ENCODE measurements around the gene MAPT.
"Not testable (repeated sequence)": the region's sequence is repeated elsewhere in the genome, so short reads cannot be mapped to it uniquely, and the experiment has no call there.

MAPT gene

GRCh38 chr17:45954914-45955313 lies 60.6 kb downstream of the MAPT start:
- DNase-seq (ENCODE audit: low spot score), result no peak

GRCh38 chr17:45955326-45955725 lies 61.0 kb downstream of the MAPT start:
- DNase-seq (ENCODE audit: low spot score), result no peak

GRCh38 chr17:45956090-45956489 lies 61.7 kb downstream of the MAPT start:
- DNase-seq (ENCODE audit: low spot score), result no peak

GRCh38 chr17:45956746-45957145 lies 62.4 kb downstream of the MAPT start:
- not testable (repeated sequence) for DNase-seq (ENCODE audit: low spot score)

- no peak for DNase-seq (ENCODE audit: low spot score)
Measured at GRCh38 chr17:45958307-45958706, 64.0 kb downstream of the MAPT start.

- no peak for DNase-seq (ENCODE audit: low spot score)
Measured at GRCh38 chr17:45958994-45959665, 64.8 kb downstream of the MAPT start.

GRCh38 chr17:45960311-45960710 lies 66.0 kb downstream of the MAPT start:
- DNase-seq (ENCODE audit: low spot score), result no peak

- no peak for DNase-seq (ENCODE audit: low spot score)
Measured at GRCh38 chr17:45961206-45961605, 66.9 kb downstream of the MAPT start.

GRCh38 chr17:45962221-45962972 lies 68.0 kb downstream of the MAPT start:
- DNase-seq (ENCODE audit: low spot score), result no peak

- no peak for DNase-seq (ENCODE audit: low spot score)
Measured at GRCh38 chr17:45963283-45963682, 68.9 kb downstream of the MAPT start.

- no peak for DNase-seq (ENCODE audit: low spot score)
Measured at GRCh38 chr17:45963889-45964288, 69.5 kb downstream of the MAPT start.

- no peak for DNase-seq (ENCODE audit: low spot score)
Measured at GRCh38 chr17:45964634-45965033, 70.3 kb downstream of the MAPT start.

GRCh38 chr17:45965812-45966211 lies 71.5 kb downstream of the MAPT start:
- no peak for DNase-seq (ENCODE audit: low spot score)

- no peak for DNase-seq (ENCODE audit: low spot score)
Measured at GRCh38 chr17:45966606-45967280, 72.4 kb downstream of the MAPT start.

GRCh38 chr17:45967378-45967777 lies 73.0 kb downstream of the MAPT start:
- no peak for DNase-seq (ENCODE audit: low spot score)

GRCh38 chr17:45968732-45969131 lies 74.4 kb downstream of the MAPT start:
- no peak for DNase-seq (ENCODE audit: low spot score)

GRCh38 chr17:45969726-45970125 lies 75.4 kb downstream of the MAPT start:
- no peak for DNase-seq (ENCODE audit: low spot score)

GRCh38 chr17:45970659-45971058 lies 76.3 kb downstream of the MAPT start:
- DNase-seq (ENCODE audit: low spot score), result no peak

- no peak for DNase-seq (ENCODE audit: low spot score)
Measured at GRCh38 chr17:45971698-45972141, 77.4 kb downstream of the MAPT start.

GRCh38 chr17:45972531-45972930 lies 78.2 kb downstream of the MAPT start:
- DNase-seq (ENCODE audit: low spot score), result no peak

- no peak for DNase-seq (ENCODE audit: low spot score)
Measured at GRCh38 chr17:45973099-45973780, 78.9 kb downstream of the MAPT start.

All from CD4-positive, alpha-beta T cell treated with Interleukin-15 for 4 hours (primary cell).